ENCODE measurements around the gene GJA1.

Gene GJA1

GRCh38 chr6:121449331-121449730 lies 13.9 kb downstream of the GJA1 start:
- Histone ChIP-seq H3K9me2 (replicated peaks; ENCODE audit: insufficient read depth, low read length) (no peaks in the 10 kb centered on the region), H3K4me2 (ENCODE audit: low read depth, low read length) (no peak overlapping the region), H3K36me3 (replicated peaks; ENCODE audit: insufficient read depth, low read length) (no peaks in the 10 kb centered on the region), H3K27me3 (replicated peaks; ENCODE audit: insufficient read depth, low read length) (no peaks in the 10 kb centered on the region), H3K9me3 (replicated peaks; ENCODE audit: insufficient read depth, low read length) (no peaks in the 10 kb centered on the region), H3K9ac (ENCODE audit: low read length) (no peak overlapping the region), H3K4me3 (ENCODE audit: low read length) (no peak overlapping the region), H3K79me2 (ENCODE audit: low read length) (no peaks in the 10 kb centered on the region), H4K20me1 (ENCODE audit: insufficient read depth, low read length) (no peaks in the 10 kb centered on the region), H2AFZ (ENCODE audit: low read length) (no peak overlapping the region), H3K4me1 (ENCODE audit: low read length) (no peaks in the 10 kb centered on the region), H3F3A (ENCODE audit: insufficient read depth, low read length) (no peaks in the 10 kb centered on the region), H3K27ac (ENCODE audit: low read length) (no peak overlapping the region)
- no peak for TF ChIP-seq EZH2 (optimal IDR thresholded peaks at IDR 0.05; ENCODE audit: low read depth, low read length)
- DNase-seq = no peak

- no peaks in the 10 kb centered on the region for H3K27me3 ChIP-seq (replicated peaks; ENCODE audit: insufficient read depth, low read length)
- no peaks in the 10 kb centered on the region for H3K9me2 ChIP-seq (replicated peaks; ENCODE audit: insufficient read depth, low read length)
- H3K79me2 ChIP-seq (ENCODE audit: low read length) = no peaks in the 10 kb centered on the region
- no peak for DNase-seq
- H3K9me3 ChIP-seq (replicated peaks; ENCODE audit: insufficient read depth, low read length) = no peaks in the 10 kb centered on the region
- no peak overlapping the region for H2AFZ ChIP-seq (ENCODE audit: low read length)
- no peaks in the 10 kb centered on the region for H3K36me3 ChIP-seq (replicated peaks; ENCODE audit: insufficient read depth, low read length)
- no peak overlapping the region for H3K27ac ChIP-seq (ENCODE audit: low read length)
- no peak overlapping the region for H3K4me2 ChIP-seq (ENCODE audit: low read depth, low read length)
- TF ChIP-seq CTCF (IDR thresholded peaks at IDR 0.05; ENCODE audit: low read length) = no peak
- TF ChIP-seq EZH2 (optimal IDR thresholded peaks at IDR 0.05; ENCODE audit: low read depth, low read length) = no peak
- TF ChIP-seq EZH2phosphoT487 (IDR thresholded peaks at IDR 0.05; ENCODE audit: low read length) = no peak
- no peaks in the 10 kb centered on the region for H3K4me1 ChIP-seq (ENCODE audit: low read length)
- H3K9ac ChIP-seq (ENCODE audit: low read length) = no peak overlapping the region
- no peaks in the 10 kb centered on the region for H4K20me1 ChIP-seq (ENCODE audit: insufficient read depth, low read length)
- H3F3A ChIP-seq (ENCODE audit: insufficient read depth, low read length) = no peaks in the 10 kb centered on the region
- no peak overlapping the region for H3K4me3 ChIP-seq (ENCODE audit: low read length)
Observed at GRCh38 chr6:121450242-121450641, 14.8 kb downstream of the GJA1 start.

GRCh38 chr6:121451250-121451649 lies 15.8 kb downstream of the GJA1 start:
- no peak for DNase-seq
- Histone ChIP-seq H3K79me2 (ENCODE audit: low read length) (no peaks in the 10 kb centered on the region), H3K9me3 (replicated peaks; ENCODE audit: insufficient read depth, low read length) (no peaks in the 10 kb centered on the region), H3K4me3 (ENCODE audit: low read length) (no peak overlapping the region), H3K9ac (ENCODE audit: low read length) (no peak overlapping the region), H2AFZ (ENCODE audit: low read length) (no peak overlapping the region), H3F3A (ENCODE audit: insufficient read depth, low read length) (no peaks in the 10 kb centered on the region), H4K20me1 (ENCODE audit: insufficient read depth, low read length) (no peaks in the 10 kb centered on the region), H3K4me2 (ENCODE audit: low read depth, low read length) (no peak overlapping the region), H3K27me3 (replicated peaks; ENCODE audit: insufficient read depth, low read length) (no peaks in the 10 kb centered on the region), H3K9me2 (replicated peaks; ENCODE audit: insufficient read depth, low read length) (no peaks in the 10 kb centered on the region), H3K4me1 (ENCODE audit: low read length) (no peaks in the 10 kb centered on the region), H3K27ac (ENCODE audit: low read length) (no peak overlapping the region), H3K36me3 (replicated peaks; ENCODE audit: insufficient read depth, low read length) (no peaks in the 10 kb centered on the region)
- TF ChIP-seq EZH2phosphoT487 (IDR thresholded peaks at IDR 0.05; ENCODE audit: low read length) (no peak), EZH2 (optimal IDR thresholded peaks at IDR 0.05; ENCODE audit: low read depth, low read length) (no peak), CTCF (IDR thresholded peaks at IDR 0.05; ENCODE audit: low read length) (no peak)

- Histone ChIP-seq H3K4me1 (ENCODE audit: low read length) (no peaks in the 10 kb centered on the region), H3K4me3 (ENCODE audit: low read length) (no peak overlapping the region), H3K4me2 (ENCODE audit: low read depth, low read length) (no peak overlapping the region), H3K27me3 (replicated peaks; ENCODE audit: insufficient read depth, low read length) (no peaks in the 10 kb centered on the region), H3K9me2 (replicated peaks; ENCODE audit: insufficient read depth, low read length) (no peaks in the 10 kb centered on the region), H3K79me2 (ENCODE audit: low read length) (no peaks in the 10 kb centered on the region), H3K27ac (ENCODE audit: low read length) (no peak overlapping the region), H4K20me1 (ENCODE audit: insufficient read depth, low read length) (no peaks in the 10 kb centered on the region), H3K36me3 (replicated peaks; ENCODE audit: insufficient read depth, low read length) (no peaks in the 10 kb centered on the region), H3F3A (ENCODE audit: insufficient read depth, low read length) (no peaks in the 10 kb centered on the region), H3K9ac (ENCODE audit: low read length) (no peak overlapping the region), H3K9me3 (replicated peaks; ENCODE audit: insufficient read depth, low read length) (no peaks in the 10 kb centered on the region), H2AFZ (ENCODE audit: low read length) (no peak overlapping the region)
- no peak for TF ChIP-seq EZH2phosphoT487 (IDR thresholded peaks at IDR 0.05; ENCODE audit: low read length)
- TF ChIP-seq CTCF (IDR thresholded peaks at IDR 0.05; ENCODE audit: low read length) = no peak
- no peak for TF ChIP-seq EZH2 (optimal IDR thresholded peaks at IDR 0.05; ENCODE audit: low read depth, low read length)
- no peak for DNase-seq
Observed at GRCh38 chr6:121453191-121453590, 17.7 kb downstream of the GJA1 start.

Data from MM.1S (cell line).